HG02973 (cell line): ENCODE results near the gene CRISPLD2.

ENCODE experiments used
- ATAC-seq: cut with Tn5 transposase; IDR thresholded peaks from one replicate; pipeline ENCODE4 v1.9.1; 2021; ENCODE audit warnings: moderate library complexity; ENCODE audit not compliant: unreplicated experiment

CRISPLD2 gene

DNA sequence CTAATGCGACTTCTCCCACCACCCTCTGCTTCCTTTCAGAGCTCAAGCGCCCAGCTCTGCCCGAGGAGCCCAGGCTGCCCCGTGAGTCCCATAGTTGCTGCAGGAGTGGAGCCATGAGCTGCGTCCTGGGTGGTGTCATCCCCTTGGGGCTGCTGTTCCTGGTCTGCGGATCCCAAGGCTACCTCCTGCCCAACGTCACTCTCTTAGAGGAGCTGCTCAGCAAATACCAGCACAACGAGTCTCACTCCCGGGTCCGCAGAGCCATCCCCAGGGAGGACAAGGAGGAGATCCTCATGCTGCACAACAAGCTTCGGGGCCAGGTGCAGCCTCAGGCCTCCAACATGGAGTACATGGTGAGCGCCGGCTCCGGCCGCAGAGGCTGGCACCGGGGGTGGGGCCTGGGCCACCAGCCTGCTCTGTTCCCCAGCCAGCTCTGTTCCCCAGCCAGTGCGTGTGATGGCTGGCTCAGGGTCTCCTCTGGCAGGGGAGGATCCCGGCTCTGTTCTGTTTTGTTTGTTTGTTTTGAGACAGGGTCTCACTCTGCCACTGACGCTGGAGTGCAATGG is 18.7 kb downstream of the CRISPLD2 start:
- no peak for ATAC-seq

DNA sequence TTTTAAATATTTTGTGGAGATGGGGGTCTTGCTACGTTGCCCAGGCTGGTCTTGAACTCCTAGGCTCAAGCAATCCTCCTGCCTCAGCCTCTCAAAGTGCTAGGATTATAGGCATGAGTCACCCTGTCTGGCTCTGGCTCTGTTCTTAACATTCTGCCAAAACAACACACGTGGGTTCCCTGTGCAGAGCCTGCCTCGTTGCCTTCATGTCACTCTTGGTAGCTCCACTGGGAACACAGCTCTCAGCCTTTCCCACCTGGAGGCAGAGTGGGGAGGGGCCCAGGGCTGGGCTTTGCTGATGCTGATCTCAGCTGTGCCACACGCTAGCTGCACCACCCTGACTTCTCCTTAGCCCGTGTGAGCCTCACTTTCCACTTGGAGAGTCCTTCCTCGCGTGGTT is 19.3 kb downstream of the CRISPLD2 start:
- ATAC-seq = no peak

DNA sequence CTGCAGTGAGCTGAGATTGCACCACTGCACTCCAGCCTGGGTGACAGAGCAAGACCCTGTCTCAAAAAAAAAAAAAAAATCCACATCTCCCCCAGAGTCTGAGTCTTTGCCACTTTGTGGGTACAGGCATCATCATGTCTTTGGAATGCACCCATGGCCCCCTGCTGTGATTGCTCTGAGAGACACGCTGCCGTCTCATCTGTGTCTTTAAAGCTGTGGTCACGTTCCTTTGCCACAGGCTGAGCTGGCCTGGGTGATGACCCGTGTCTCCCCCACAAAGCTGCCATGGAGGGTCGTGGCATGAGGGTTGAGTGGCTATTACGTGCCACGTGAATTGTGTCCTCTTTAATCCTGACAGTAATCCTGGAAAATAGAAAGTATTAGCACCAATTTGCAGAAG is 20.2 kb downstream of the CRISPLD2 start:
- ATAC-seq = no peak

DNA sequence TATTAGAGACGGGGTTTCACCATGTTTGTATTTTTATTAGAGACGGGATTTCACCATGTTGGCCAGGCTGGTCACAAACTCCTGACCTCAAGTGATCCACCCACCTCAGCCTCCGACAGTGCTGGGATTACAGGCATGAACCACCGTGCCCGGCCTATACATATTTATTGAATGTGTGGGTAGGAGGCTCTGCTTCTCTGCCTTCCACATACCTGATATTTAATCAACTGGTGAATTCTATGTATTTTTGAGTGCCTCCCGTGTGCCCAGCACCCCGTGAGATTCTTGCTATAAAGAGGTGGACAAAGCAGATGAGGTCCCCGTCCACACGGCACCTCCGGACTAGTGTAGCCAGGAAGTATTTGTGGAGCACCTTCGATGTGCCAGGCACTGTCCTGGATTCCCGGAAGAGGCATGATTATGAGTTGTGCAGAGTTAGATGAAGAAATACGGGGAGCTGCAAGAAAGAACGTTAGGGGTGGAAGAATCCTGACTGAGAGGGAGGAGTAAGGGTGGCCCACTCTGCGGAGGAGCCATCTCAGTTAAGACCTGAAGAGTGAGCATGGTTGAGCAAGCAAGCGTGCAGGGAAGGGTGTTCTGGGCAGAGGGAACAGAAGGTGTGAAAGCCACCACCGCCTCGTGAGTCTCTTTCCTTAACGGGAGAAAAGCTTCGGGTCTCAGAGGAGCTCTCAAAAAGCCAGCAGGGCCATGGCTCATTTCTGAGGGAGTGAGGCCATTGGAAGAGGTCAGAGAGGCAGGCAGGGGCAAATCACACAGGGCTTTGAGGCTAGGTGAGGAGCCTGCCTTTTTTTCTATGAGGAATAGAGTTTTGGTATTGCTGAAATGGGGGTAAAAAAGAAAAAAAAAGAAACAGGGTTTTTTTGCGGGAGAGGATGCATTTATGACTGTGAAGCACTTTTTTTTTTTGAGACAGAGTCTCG is 21.2 kb downstream of the CRISPLD2 start:
- ATAC-seq = no peak

DNA sequence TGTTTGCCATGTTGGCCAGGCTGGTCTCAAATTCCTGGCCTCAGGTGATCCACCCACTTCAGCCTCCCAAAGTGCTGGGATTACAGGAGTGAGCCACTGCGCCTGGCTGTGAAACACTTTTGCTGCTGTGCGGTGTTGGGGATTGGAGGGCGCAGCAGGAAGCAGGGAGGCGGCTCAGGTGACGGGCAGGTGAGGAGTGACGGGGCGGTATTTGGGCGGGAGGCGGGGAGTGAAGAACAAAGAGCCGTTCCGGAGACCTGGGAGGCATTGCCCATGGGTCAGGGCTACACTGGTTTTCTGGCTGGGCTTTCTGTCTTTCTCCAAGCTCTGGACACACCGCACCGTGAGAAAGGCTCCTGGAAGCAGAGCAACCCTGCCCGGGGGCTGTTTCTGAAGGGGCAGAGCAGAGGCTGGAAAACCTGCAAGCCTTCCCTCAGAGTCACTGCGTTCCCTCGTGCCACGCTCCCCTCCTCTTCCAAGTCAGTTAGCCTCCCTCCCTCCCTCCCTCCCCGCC is 22.1 kb downstream of the CRISPLD2 start:
- ATAC-seq = no peak

DNA sequence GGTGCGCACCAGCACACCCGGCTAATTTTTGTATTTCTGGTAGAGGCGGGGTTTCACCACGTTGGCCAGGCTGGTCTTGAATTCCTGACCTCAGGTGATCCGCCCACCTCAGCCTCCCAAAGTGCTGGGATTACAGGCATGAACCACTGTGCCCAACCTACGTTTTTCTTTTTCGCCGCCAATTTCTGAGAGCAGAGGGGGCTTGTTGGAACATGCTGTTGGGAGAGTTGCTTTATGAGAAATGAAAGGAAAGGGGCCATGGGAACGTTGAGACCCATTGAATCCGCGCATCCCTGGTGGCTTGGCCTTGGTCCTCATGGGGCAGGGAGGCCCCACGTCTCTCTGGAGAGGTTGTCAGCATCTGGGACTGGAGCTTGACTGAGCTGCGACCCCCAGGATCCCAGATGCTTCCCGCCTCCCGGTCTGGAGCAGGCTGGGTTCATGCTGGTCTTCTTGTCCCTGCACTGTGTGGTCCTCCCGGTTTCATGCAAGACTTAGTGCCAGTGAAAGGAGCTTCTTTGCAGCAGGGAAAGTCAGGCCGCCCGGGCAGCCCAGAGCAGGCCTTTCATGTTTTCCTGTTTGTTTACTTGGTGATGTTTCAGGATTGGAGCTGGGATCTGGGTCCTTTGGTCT is 22.8 kb downstream of the CRISPLD2 start:
- ATAC-seq = no peak

DNA sequence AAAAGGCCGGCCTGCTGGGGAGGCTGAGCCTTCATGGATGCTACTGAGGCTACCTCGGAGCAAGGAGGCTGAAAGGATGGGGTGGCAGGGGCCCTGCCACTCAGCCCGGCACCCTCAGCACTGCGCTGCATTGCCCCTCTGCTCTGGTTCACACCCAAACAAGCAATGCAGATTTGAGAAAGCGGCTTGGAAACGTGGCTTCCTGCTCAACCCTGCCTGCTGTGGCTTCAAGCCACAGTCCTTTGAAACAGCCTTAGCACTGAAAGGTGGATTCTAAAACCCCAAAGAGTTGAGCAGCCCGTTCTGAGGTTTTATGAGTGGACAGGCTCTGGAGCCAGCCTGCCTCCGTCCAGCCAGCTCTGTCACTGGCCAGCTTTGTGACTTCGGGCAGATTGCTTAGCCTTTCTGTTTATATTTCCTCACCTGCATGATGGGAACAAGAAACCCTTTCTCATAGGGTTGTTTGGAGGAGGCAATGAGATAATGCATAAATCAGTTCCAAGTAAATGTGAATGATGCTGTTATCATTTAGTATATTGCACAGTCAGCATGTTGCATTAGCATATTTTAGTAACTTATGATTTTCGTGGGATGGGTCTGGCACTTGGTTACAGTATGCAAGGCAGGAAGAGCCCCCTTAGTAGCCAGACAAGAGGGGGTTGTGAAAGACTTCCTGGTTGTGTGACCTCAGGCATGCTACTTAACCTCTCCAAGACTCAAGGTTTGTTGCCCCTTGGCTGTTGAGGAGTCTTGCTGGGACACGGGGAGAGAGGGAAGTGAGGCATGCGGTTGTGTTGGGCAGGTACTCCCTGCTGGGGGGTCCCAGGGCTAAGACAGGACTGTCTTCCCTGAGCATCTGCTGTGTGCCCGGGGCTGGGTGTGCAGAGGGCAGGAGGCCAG is 23.6 kb downstream of the CRISPLD2 start:
- no peak for ATAC-seq

DNA sequence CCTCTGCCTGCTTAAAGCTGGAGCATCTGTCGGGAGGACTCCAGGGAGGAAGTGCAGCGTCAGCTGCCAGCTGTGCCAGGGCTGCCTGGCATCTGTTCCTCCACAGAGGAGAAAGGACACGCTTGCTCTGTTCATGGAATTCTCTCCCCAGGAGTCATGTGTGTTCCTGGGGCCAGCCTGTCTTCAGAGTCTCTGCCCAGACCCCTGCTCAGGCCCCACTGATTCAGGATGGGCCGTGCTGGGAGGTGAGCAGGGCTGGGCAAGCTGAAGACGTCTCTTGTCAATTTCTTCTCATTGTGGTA is 24.2 kb downstream of the CRISPLD2 start:
- no peak for ATAC-seq

DNA sequence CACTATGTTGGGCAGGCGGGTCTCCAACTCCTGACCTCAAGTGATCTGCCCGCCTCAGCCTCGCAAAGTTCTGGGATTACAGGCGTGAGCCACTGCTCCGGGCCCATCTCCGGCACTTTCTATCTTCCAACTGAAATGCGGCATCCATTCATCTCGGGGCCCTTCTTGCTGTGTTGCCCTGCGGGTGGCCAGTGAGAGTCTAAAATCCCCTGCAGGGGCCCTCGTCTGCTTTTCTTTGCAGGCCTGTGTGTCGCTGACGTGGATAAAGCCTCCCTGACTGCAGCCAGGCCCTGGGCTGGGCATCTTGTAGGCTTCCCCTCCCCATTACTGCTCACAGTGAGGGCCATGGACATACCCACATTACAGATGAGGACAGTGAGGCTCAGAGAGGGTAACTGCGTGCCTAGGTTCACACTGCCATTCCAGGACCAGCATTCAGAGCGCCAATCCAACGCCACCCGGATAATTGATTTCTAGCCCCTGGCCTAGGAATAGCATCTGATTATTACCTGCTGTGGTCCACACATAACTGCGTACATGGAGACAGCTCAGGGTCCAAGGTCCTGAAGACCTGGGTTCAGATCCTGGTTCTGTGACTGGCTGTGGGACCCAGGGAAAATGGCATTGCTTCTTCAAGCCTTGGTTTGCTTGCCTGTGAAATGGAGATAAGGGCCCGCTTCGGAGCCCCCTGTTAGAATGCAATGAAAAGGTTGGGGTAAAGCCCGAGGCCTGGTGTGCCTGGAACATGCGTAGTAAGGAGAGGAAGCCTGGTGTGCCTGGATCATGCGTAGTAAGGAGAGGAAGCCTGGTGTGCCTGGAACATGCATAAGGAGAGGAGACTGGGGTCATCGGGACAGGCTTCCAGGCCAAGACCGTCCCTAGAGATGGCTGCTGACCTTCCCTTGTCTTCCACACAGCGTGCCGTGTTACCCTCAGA is 25.0 kb downstream of the CRISPLD2 start:
- no peak for ATAC-seq

DNA sequence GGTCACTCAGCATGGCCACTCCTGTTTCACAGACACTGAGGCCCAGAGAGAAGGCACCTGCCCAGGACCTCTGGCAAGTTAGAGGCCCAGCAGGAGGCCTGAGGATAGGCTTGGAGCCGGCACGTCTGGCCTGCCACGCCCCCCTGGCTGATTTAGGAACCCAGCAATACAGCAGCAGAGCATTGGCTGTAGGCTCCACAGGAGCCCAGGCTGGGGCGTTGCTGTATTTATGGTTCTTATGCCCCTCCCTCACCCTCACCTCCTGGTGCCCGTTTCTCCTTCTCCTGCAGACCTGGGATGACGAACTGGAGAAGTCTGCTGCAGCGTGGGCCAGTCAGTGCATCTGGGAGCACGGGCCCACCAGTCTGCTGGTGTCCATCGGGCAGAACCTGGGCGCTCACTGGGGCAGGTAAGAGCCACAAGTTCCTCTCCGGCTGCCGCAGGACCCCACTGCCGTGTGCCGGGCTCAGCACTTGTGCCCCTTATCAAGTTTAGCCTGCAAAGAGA is 25.8 kb downstream of the CRISPLD2 start:
- ATAC-seq = no peak

DNA sequence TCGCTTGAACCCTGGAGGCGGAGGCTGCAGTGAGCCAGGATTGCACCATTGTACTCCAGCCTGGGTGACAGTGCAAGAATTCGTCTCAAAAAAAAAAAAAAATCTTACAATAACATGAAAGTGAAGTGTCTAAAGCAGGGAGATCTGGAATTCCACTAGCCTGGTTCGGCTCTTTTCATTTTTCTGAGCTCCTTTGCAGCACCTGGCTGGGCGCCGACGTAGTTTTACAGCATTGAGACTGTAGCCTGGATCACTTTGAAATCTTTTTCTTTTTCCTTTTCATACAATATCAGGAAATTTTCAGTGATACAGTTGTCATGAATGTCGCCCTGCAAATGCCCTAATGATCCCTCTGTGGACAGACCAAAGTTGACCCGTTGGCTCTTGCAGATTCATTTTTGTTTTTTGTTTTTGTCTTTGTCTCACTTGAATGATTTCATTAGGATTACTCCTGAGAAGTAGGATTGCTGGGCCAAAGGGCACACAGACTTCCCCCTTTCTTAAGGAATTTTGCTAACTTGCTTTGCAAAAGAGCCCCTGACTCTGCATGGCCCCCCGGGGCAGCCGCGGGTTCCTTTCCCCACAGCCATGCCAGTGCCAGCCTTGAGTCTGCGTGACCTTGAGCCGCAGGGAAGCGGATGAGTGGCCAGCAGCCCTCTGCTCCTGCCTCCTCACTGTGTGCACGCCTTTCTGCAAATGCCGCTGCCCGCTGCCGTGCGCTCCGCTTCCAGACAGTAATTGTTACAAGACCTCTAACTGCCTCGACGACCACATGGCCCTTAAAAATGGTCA is 28.0 kb downstream of the CRISPLD2 start:
- ATAC-seq = no peak

DNA sequence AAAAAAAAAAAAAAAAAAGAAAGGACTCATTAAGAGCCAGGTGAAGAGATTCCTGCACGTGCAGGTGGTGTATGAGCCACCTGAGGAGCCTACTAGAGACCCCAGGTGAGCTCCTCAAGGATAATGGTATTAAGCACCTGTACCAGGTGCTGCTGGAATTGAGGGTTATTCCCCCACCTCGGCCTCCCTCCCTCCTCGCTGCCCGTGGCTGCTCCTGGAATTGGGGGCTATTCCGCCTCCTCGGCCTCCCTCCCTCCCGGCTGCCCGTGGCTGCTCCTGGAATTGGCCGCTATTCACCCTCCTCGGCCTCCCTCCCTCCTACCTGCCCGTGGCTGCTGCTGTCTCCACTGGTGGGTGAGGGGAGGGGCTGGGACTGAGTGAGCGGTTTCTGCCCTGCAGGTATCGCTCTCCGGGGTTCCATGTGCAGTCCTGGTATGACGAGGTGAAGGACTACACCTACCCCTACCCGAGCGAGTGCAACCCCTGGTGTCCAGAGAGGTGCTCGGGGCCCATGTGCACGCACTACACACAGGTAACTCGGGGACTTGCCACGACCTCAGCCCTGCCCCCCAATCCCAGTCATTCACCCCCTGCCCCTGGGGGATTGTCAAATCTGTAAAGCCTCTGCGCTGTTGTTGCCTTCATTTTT is 29.3 kb downstream of the CRISPLD2 start:
- no peak for ATAC-seq

DNA sequence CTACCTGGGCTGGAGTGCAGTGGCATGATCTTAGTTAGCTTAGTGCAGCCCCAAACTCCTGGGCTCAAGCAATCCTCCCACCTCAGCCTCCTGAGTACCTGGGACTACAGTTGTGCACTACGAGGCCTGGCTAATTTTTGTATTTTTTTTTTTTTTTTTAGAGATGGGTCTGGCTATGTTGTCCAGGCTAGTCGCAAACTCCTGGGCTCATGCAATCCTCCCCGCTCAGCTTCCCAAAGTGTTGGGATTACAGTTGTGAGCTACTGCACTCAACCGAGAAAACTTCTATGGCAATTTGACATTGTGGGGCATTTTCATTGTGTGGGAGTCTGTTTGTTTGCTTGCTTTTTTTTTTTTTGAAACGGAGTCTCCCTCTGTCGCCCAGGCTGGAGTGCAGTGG is 30.0 kb downstream of the CRISPLD2 start:
- ATAC-seq = no peak

DNA sequence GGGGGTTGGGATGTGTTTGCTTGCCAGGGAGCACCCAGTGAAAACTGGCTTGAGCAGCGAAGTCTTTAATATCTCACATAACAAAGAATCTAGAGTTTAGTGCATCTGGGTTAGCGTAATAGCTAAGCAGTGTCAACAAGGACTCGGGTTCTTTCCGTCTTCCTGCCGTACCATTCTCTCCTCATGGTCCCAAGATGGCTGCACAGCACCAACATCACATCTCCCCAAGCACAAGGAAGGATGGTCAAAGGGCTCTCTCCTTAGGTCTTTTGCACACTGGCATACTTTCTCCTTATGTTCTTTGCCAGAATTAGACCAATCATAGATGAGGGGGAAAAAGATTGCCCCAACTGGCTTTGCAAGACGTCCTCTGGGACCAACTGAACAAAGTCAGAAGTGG is 30.9 kb downstream of the CRISPLD2 start:
- ATAC-seq = no peak

DNA sequence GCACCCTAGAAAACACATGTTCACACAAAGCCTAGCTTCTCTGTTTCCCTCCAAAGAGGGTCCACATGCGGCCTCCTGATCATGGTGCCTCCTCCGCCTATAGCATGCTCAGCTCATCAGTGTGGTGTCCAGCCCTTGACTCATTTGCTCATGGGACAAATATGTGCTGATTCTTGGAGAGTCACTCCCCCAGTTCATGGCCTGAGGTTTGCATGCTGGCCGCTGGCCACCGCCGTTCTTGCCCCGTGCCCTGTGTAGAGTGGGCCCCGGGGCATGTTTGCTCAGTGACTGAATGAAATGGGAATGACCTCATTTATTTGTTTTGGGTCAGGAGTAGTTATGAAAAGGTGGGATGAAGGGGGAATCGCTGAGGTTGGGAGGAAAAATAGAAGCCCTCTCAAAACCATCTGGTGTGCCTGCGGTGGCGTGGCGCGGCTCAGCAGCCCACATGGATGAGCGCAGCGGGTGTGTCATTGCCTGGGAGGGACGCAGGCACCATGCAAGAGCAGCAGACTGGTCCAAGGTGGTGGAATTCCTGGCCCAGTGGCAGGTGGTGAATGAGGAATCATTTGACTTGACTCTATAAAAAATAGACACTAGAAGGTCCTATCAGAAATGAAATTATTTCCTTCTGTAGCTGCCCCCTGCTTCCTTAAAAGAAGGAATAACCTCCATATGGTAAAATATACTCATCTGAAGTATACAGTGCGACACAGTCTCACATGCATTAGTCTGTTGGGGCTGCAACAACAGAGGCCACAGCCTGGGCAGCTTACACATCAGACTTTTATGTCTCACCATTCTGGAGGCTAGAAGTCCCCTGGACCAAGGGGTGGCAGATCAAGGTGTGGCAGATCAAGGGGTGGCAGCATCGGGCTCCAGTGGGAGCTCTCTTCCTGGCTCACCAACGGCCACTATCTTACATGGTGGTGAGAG is 31.7 kb downstream of the CRISPLD2 start:
- no peak for ATAC-seq

DNA sequence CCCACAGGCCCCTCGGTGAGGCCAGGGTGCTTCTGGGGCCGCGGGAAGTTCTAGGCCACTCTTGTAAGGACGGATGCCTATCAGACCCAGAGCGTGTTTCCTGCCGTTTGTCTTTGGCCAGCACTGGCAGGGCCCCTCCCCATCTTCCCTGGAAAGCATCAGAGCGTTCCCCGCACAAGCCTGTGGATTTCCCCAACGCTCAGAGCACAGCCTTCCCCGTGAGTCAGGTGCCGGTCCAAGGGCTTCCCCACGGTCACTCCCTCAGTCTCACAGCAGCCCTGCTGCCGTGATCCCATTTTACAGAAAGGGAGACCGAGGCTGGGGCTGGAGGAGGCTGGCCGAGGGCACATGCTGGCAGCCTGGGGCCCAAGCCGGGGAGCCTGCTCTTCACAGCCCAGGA is 33.7 kb downstream of the CRISPLD2 start:
- ATAC-seq = no peak

DNA sequence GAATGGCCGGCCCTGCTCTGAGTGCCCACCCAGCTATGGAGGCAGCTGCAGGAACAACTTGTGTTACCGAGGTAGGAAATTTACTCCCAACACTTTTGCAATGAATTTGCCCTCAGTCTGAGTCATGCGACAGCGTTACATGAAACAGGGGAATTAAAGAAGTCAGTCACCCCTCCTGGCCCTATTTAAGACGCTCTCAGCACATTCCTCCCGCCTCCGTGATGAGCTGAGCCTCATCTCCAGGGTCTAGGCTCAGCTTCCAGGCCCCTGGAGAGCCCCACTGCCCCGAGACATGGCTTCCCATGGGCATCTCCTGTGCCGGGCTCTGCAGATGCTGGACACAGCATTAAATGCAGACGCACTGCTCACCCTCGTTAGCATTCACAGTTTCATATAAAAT is 35.0 kb downstream of the CRISPLD2 start:
- ATAC-seq = no peak
